H1 (cell line): Measurements from ENCODE around the gene F11R. TPM values are rescaled to one million over a fixed set of nuclear protein-coding genes. Genes with fewer than 3 reads are reported as not detected.

Experiments
- TEAD4 ChIP-seq: IDR thresholded peaks from 2 replicates; pipeline ENCODE4 v1.6.1; 2012; ENCODE audit warnings: low read depth, low read length, inconsistent platforms, mixed read lengths
- polyA plus RNA-seq, 7 experiments: library from polyadenylated mRNA; depleted of rRNA in 3 of 7; stranded (reverse) in 5 of 7; unstranded in 2 of 7; fragments of >200 nt in 5 of 7; fragments of 200-250 nt in 2 of 7; gene quantifications; 1 replicate in 5 of 7; 2 replicates in 1 of 7; 4 replicates in 1 of 7; pipeline versions ENCODE4 v1.2.1 to v1.2.3, GENCODE V29; 2011 to 2013; ENCODE audit warnings: missing spikeins in 2 of 7, mixed read lengths in 2 of 7
- total RNA-seq: library from RNA; stranded (reverse); fragmentation: NEBNext Ultra II Directional; extraction: Animal tissue kit (Norgen Biotek cat#: 25700); gene quantifications from 2 replicates; pipeline ENCODE4 v1.2.1, GENCODE V29; 2021

The F11R gene
- total and polyA plus RNA-seq, 2 of the 8 experiments (the other 6 are each of a cell fraction or from before 2014, with no cell fraction given) = 159 to 200 TPM

- TF ChIP-seq TEAD4 = no peak
These were observed 48.3 kb upstream of the F11R start (continued) for GRCh38 chr1:161069241-161069640.
